GM12892 (cell line): ENCODE results near the gene IL32.

Experiments used
- DNase-seq: peaks from one replicate; pipeline ENCODE4 v3.0.0; 2011; ENCODE audit not compliant: insufficient read length
- FAIRE-seq: peaks from 2 replicates; lab custom pipeline; 2011; peaks lifted over from hg19 to GRCh38; lab: Jason Lieb, UNC
- POLR2A ChIP-seq: IDR thresholded peaks from 2 replicates; pipeline ENCODE4 v1.6.1; 2011; ENCODE audit warnings: low read depth, low read length, control low read depth
- POLR2AphosphoS5 ChIP-seq: IDR thresholded peaks from 2 replicates; pipeline ENCODE4 v1.6.1; 2011; ENCODE audit warnings: low read depth, low read length, control low read depth
- TAF1 ChIP-seq: IDR thresholded peaks from 2 replicates; pipeline ENCODE4 v1.6.1; 2011; ENCODE audit warnings: low read depth, mild to moderate bottlenecking, control low read depth, low read length, borderline replicate concordance

The IL32 gene

DNA sequence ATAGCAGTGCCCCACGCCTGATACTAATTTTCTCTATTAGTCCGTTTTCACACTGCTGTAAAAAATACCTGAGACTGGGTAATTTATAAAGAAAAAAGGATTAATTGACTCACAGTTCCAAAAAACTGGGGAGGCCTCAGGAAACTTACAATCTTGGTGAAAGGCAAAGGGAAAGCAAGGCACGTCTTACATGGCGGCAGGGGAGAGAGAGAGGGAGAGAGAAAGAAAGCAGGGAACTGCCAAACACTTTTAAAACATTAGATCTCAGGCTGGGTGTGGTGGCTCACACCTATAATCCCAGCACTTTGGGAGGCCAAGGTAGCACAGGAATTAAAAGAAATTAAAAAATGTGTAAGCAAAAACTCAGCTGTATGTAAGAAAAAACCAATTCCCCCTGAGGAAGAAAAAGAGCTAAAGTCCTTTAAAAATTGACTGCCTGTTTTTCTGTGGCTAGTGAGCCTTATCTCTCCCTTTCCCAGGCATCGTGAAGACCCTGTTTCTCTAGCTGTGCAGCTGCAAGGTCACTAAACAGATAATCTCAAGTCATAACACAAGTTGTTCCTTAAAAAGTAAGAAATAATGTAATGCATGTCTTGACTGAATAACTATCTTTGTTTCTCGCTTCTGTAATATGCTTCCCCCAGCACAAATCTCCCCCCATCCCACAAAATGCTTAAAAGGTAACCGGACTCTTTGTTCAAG, 19.7 kb downstream of the IL32 start:
- DNase-seq (no peak), FAIRE-seq (no peak)
- TF ChIP-seq POLR2AphosphoS5 (no peak), POLR2A (no peak), TAF1 (no peak)

DNA sequence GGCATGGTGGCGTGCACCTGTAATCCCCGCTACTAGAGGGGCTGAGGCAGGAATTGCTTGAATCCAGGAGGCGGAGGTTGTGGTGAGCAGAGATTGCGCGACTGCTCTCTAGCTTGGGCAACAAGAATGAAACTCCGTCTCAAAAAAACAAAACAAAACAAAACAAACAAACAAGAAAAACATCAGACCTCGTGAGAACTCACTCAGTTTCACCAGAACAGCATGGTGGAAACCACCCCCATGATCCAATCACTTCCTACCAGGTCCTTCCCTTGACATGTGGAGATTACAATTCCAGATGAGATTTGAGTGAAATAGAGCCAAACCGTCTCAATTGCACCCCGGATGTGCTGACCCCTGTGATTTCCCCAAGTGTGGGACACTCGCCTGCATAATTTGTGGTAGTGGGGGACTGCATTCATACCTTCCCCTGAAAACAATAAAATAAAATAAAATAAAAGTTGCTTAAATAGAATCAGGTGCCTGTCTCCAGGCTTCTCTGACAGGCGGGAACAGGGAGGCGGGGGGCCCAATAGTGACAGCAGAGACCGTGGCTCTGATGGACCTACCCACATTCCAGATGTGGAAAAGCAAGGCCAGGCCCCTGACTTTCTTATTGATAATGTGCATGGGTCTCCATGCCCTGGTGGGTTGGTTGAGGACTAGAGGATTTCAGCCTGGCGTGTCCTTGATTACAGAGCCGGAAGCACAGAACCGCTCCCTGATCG, 20.6 kb downstream of the IL32 start:
- no peak for DNase-seq
- TF ChIP-seq POLR2A: no peak
- TF ChIP-seq POLR2AphosphoS5: no peak
- TF ChIP-seq TAF1: no peak
- FAIRE-seq: no peak

- FAIRE-seq (peak; percentile 33), DNase-seq (no peak)
- TF ChIP-seq POLR2AphosphoS5 (no peak), POLR2A (no peak), TAF1 (no peak)
Measured at GRCh38 chr16:3086596-3087242, 21.3 kb downstream of the IL32 start.

DNA sequence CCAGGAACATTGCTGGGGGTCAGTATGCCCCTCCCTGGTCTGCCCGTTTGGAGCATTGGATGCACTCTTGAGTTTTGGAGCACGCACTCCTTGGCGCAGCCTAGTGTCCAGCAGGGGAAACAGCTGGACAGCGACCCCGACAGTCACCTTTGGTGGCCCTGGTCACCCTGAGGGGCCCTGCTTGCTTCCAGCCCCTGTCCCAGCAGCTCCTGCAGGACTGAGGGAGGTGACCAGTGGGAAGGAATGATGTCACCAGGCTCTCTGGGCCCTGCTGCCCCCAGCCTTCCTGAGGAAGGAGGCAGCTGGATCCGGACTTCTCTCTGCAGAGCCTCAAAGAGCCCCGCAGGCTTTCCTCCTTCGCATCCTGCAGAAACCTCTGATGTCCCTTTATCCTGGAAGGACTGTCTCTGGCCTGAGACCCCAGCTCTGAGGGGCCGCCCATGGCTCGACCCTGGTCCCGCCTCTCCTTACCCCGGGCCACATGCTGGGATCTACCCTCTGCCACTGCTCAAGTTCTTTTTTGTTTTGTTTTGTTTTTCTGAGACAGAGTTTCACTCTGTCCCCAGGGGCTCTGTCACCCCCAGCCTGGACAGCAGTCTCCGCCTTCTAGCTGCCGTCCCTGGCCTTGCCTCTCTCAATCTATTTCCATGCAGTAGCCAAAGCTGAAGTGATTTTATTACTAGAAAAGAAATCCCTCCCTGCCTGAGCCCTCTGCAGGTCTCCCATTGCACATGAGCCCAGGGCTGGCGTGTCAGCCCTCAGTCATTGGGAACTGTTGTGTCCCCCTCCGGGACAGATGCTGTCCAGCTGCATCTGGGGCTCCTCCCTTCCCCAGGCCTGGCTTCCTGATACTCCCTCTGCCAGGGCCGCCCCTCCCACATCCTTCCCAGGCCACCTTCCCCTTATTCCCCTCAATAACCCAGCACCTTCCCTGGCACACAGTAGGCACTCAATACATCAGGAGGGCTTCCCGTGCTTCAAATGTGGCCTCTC, 22.1 kb downstream of the IL32 start:
- FAIRE-seq: peak; percentile 5
- TF ChIP-seq TAF1 (no peak), POLR2A (no peak), POLR2AphosphoS5 (no peak)
- no peak for DNase-seq

- no peak for FAIRE-seq
- TF ChIP-seq TAF1 (no peak), POLR2A (no peak), POLR2AphosphoS5 (no peak)
- no peak for DNase-seq
Measured at GRCh38 chr16:3088450-3088849, 23.0 kb downstream of the IL32 start.

DNA sequence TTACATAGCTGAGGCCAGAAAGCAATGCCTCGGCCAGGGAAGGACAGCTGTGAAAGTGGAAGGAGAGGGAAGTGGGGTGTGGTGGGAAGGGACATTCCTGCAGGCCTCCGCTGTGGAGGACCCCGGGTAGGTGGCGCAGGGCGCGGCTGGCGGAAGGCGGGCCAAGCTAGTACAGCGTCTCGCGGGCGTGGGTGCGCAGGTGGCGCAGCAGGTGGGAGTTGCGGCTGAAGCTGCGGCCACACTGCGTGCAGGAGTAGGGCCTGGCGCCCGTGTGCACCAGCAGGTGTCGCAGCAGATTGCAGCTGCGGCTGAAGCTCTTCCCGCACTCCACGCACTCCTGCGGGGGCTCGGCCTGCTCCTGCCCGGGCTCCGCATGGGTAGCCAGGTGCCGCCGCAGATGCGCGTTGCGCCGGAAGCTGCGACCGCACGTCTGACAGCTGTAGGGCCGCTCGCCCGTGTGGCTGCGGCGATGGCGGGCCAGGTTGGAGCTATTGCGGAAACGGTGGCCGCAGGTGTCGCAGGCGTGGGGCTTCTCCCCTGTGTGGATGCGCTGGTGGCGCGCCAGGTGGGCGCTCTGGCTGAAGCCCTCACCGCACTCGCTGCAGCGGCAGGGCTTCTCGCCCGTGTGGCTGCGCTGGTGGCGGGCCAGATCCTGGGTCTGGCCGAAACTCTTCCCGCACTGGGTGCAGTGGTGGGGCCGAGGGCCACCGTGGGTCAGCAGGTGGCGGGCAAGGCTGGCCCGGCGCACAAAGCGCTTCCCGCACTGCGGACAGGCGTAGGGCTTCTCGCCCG, 23.7 kb downstream of the IL32 start:
- TF ChIP-seq POLR2AphosphoS5 (no peak), TAF1 (no peak), POLR2A (no peak)
- FAIRE-seq (no peak), DNase-seq (no peak)

DNA sequence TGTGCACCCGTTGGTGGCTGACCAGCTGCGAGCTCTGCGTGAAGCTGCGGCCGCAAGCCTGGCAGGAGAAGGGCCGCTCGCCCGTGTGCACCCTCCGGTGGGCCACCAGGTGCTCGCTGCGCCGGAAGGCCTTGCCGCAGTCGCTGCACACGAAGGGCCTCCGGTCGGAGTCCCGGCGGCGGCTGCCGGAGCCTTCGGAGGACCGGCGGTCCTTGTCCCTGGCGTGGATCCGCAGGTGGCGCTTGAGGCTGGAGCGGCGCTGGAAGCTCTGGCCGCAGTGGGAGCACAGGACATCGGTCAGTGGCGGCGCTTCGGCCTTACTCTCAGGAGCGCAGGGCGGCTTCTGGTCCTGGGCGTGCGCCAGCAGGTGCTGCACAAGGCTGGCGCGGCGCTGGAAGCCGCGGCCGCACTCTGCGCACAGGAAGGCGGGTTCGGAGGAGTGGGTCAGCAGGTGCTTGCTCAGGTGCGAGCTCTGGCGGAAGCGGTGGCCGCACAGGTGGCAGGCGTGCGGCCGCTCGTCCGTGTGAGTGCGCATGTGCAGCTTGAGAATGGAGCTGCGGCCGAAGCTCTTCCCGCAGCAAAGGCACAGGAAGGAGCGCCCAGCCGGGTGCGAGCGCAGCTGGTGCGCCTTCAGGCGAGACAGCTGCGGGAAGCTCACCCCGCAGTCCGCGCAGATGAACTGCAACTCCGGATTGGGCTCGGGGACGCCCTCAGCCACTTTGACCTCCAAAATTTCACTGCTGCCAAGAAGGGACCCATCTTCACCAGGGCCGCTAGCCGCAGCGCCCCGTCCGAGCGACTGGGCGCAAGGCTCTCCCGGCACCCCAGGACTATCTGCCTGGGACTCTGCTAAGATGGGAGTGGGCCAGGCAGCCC, 24.5 kb downstream of the IL32 start:
- FAIRE-seq (no peak), DNase-seq (no peak)
- no peak for TF ChIP-seq TAF1
- TF ChIP-seq POLR2AphosphoS5: no peak
- no peak for TF ChIP-seq POLR2A

- TF ChIP-seq POLR2AphosphoS5 (no peak), TAF1 (no peak), POLR2A (no peak)
- FAIRE-seq (no peak), DNase-seq (no peak)
Measured at GRCh38 chr16:3091551-3091950, 26.1 kb downstream of the IL32 start.

GRCh38 chr16:3092501-3092941, 27.1 kb downstream of the IL32 start:
- DNase-seq: no peak
- no peak for FAIRE-seq

More at GRCh38 chr16:3092501-3092941, 27.1 kb downstream of the IL32 start:
- TF ChIP-seq POLR2A: no peak
- no peak for TF ChIP-seq TAF1
- no peak for TF ChIP-seq POLR2AphosphoS5
